HG02970 (cell line): ENCODE data around the gene CHMP3.
"Not testable (repeated sequence)": the region's sequence is repeated elsewhere in the genome, so short reads cannot be mapped to it uniquely, and the experiment has no call there.

Source experiments
- ATAC-seq: cut with Tn5 transposase; IDR thresholded peaks from one replicate; pipeline ENCODE4 v1.9.1; 2021; ENCODE audit warnings: mild to moderate bottlenecking, moderate library complexity, moderate number of reproducible peaks; ENCODE audit not compliant: unreplicated experiment, low FRiP score

The CHMP3 gene

GRCh38 chr2:86512892-86513291, 50.4 kb downstream of the CHMP3 start:
- ATAC-seq, result no peak

GRCh38 chr2:86512034-86512433, 51.2 kb downstream of the CHMP3 start:
- no peak for ATAC-seq

- no peak for ATAC-seq
These were observed 52.8 kb downstream of the CHMP3 start for GRCh38 chr2:86510436-86510933.

- no peak for ATAC-seq
These were observed 55.6 kb downstream of the CHMP3 start for GRCh38 chr2:86507600-86507999.

GRCh38 chr2:86500325-86501083, 62.7 kb downstream of the CHMP3 start:
- no peak for ATAC-seq

GRCh38 chr2:86499326-86499725, 63.9 kb downstream of the CHMP3 start:
- ATAC-seq, result no peak

GRCh38 chr2:86498468-86499260, 64.6 kb downstream of the CHMP3 start:
- no peak for ATAC-seq

GRCh38 chr2:86496391-86496790, 66.9 kb downstream of the CHMP3 start:
- ATAC-seq, result not testable (repeated sequence)

GRCh38 chr2:86492048-86492453, 71.2 kb downstream of the CHMP3 start:
- no peak for ATAC-seq

GRCh38 chr2:86491088-86491487, 72.2 kb downstream of the CHMP3 start:
- no peak for ATAC-seq

- no peak for ATAC-seq
These were observed 73.0 kb downstream of the CHMP3 start for GRCh38 chr2:86490245-86490644.

GRCh38 chr2:86489542-86489941, 73.7 kb downstream of the CHMP3 start:
- no peak for ATAC-seq

GRCh38 chr2:86488561-86489250, 74.5 kb downstream of the CHMP3 start:
- no peak for ATAC-seq

- ATAC-seq, result no peak
These were observed 76.2 kb downstream of the CHMP3 start for GRCh38 chr2:86487062-86487461.

- no peak for ATAC-seq
These were observed 77.4 kb downstream of the CHMP3 start for GRCh38 chr2:86485802-86486201.

- no peak for ATAC-seq
These were observed 78.1 kb downstream of the CHMP3 start for GRCh38 chr2:86485103-86485502.

- ATAC-seq, result no peak
These were observed 78.9 kb downstream of the CHMP3 start for GRCh38 chr2:86484385-86484784.

GRCh38 chr2:86482034-86482433, 81.2 kb downstream of the CHMP3 start:
- ATAC-seq, result no peak

- ATAC-seq, result no peak
These were observed 83.1 kb downstream of the CHMP3 start for GRCh38 chr2:86480105-86480504.

- ATAC-seq, result no peak
These were observed 85.9 kb downstream of the CHMP3 start for GRCh38 chr2:86477349-86477748.

- ATAC-seq, result no peak
These were observed 86.3 kb downstream of the CHMP3 start for GRCh38 chr2:86476918-86477317.
